Transverse colon (tissue), 4 donors: ENCODE measurements around the gene ARHGEF1. TPM values are rescaled to one million over a fixed set of nuclear protein-coding genes. Genes with fewer than 3 reads are reported as not detected.

Experiments
- DNase-seq: peaks from one replicate; pipeline ENCODE4 v3.0.0-alpha.2; 2019
- H3K27ac ChIP-seq, 4 donors: fragments of 200-600 bp; sonication (generic); 2 replicates each; pipeline ENCODE4 v1.5.1; 2016 to 2018; ENCODE audit warnings: inconsistent platforms in 4 of 4
- H3K27me3 ChIP-seq: fragments of 200-600 bp; sonication (generic); 2 replicates; pipeline ENCODE4 v1.5.1; 2017; ENCODE audit warnings: inconsistent platforms
- H3K36me3 ChIP-seq, 4 donors: fragments of 200-600 bp; sonication (generic); 2 replicates each; pipeline ENCODE4 v1.5.1; 2017 to 2019; ENCODE audit warnings: inconsistent platforms in 4 of 4
- H3K4me1 ChIP-seq, 4 donors: fragments of 200-600 bp; sonication (generic); 2 replicates each; pipeline ENCODE4 v1.5.1; 2017 to 2020; ENCODE audit warnings: inconsistent platforms in 4 of 4
- H3K4me3 ChIP-seq, 4 donors: fragments of 200-600 bp; sonication (generic); 1 replicate in 1 of 4; 2 replicates in 3 of 4; pipeline versions ENCODE4 v1.5.1 to v1.6.1; 2017 to 2019; ENCODE audit warnings: inconsistent platforms in 4 of 4
- H3K9me3 ChIP-seq, 2 donors: fragments of 200-600 bp; sonication (generic); 2 replicates each; pipeline ENCODE4 v1.5.1; 2017 to 2019; ENCODE audit warnings: inconsistent platforms in 2 of 2
- EP300 ChIP-seq: sonication (generic); formaldehyde crosslinking; IDR thresholded peaks from one replicate; pipeline ENCODE4 v1.6.1; 2017; ENCODE audit warnings: antibody characterized with exemption, low read depth
- POLR2A ChIP-seq: fragments of 450-650 bp; IDR thresholded peaks from one replicate; pipeline ENCODE4 v1.6.1; 2016; ENCODE audit warnings: antibody characterized with exemption, mild to moderate bottlenecking, moderate library complexity
- POLR2AphosphoS5 ChIP-seq, 3 donors: sonication (generic); formaldehyde crosslinking; IDR thresholded peaks; one replicate each; pipeline ENCODE4 v1.6.1; 2016; ENCODE audit warnings: antibody characterized with exemption in 3 of 3
- WGBS, 2 donors: methylation state at CpG; one replicate each; pipeline ENCODE4 v1.1.5; 2018; ENCODE audit warnings: low coverage in 1 of 2; 5-methylcytosine and 5-hydroxymethylcytosine counted together
- in situ Hi-C, 4 donors: fragments of 200-750 bp; cut with MboI; loops; one replicate each; pipeline versions ENCODE4 v1.15.0 to v1.15.1; 2017; ENCODE audit warnings: low sequenced_read_pairs in 3 of 4, low pct_ligation_motif_present in 1 of 4, low pct_unique_long_range_greater_than_20kb in 1 of 4
- intact Hi-C: fragments of 100-400 bp; cut with DNase I; formaldehyde crosslinking; loops from one replicate; pipeline ENCODE4 v1.15.1; 2023; ENCODE audit warnings: low total_unique reads
- total RNA-seq, 4 donors: library from RNA; depleted of rRNA; stranded (reverse); fragments of >200 nt; gene quantifications; one replicate each; pipeline ENCODE4 v1.1.0, GENCODE V29; 2016
- TF ChIP-seq, protein P1 (sequence below), 5 experiments: fragments of 200-600 bp in 3 of 5; fragments of 450-650 bp in 2 of 5; sonication (generic) in 3 of 5; IDR thresholded peaks; 1 replicate in 2 of 5; 2 replicates in 3 of 5; pipeline ENCODE4 v1.5.1; 2016 to 2017; ENCODE audit warnings: antibody characterized with exemption in 5 of 5, inconsistent platforms in 3 of 5, mild to moderate bottlenecking in 2 of 5, moderate library complexity in 1 of 5

ARHGEF1 gene
- total RNA-seq, 4 donors from 2014 or later: 64.3 to 215 (median 113) TPM

DNA sequence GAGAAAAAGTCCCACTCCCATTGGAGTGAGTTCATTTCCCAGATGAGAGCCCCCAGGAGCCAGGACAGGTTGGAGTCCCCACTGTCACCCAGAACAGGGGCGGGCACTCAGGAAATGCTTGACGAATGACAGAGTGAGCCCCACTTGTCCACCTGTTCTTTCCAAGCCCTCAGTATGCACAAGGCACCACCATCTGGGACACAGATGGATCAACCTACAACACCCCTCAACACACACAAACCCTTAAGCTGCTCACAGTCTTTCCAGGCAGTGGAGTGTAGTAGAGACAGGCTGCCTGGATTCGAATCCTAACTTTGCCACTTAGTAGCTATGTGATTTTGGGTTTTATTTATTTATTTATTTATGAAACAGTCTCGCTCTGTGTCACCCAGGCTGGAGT, 8.0 kb downstream of the ARHGEF1 start:
- no peak for DNase-seq
- in situ Hi-C loops: no loop called here
- WGBS, 2 donors: 92 to 95% methylated on average over 3 to 4 of the region's 4 CpGs
- H3K27ac ChIP-seq: no peak overlapping the region
- TF ChIP-seq EP300 (no peak), POLR2A (no peak), POLR2AphosphoS5 (IDR thresholded peaks at IDR 0.05) (no peak)
- TF ChIP-seq, protein P1, sequence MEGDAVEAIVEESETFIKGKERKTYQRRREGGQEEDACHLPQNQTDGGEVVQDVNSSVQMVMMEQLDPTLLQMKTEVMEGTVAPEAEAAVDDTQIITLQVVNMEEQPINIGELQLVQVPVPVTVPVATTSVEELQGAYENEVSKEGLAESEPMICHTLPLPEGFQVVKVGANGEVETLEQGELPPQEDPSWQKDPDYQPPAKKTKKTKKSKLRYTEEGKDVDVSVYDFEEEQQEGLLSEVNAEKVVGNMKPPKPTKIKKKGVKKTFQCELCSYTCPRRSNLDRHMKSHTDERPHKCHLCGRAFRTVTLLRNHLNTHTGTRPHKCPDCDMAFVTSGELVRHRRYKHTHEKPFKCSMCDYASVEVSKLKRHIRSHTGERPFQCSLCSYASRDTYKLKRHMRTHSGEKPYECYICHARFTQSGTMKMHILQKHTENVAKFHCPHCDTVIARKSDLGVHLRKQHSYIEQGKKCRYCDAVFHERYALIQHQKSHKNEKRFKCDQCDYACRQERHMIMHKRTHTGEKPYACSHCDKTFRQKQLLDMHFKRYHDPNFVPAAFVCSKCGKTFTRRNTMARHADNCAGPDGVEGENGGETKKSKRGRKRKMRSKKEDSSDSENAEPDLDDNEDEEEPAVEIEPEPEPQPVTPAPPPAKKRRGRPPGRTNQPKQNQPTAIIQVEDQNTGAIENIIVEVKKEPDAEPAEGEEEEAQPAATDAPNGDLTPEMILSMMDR (IDR thresholded peaks at IDR 0.05): no peak
- no peaks in the 10 kb centered on the region for H3K9me3 ChIP-seq
- intact Hi-C loops: no loop called here
- peaks cover 0 to 22% (median 10%) of the 10 kb centered on the region in 4 donors for H3K36me3 ChIP-seq
- H3K4me3 ChIP-seq: no peak overlapping the region
- H3K27me3 ChIP-seq: no peaks in the 10 kb centered on the region
- peaks cover 10 to 25% (median 17%) of the 10 kb centered on the region in 4 donors for H3K4me1 ChIP-seq

DNA sequence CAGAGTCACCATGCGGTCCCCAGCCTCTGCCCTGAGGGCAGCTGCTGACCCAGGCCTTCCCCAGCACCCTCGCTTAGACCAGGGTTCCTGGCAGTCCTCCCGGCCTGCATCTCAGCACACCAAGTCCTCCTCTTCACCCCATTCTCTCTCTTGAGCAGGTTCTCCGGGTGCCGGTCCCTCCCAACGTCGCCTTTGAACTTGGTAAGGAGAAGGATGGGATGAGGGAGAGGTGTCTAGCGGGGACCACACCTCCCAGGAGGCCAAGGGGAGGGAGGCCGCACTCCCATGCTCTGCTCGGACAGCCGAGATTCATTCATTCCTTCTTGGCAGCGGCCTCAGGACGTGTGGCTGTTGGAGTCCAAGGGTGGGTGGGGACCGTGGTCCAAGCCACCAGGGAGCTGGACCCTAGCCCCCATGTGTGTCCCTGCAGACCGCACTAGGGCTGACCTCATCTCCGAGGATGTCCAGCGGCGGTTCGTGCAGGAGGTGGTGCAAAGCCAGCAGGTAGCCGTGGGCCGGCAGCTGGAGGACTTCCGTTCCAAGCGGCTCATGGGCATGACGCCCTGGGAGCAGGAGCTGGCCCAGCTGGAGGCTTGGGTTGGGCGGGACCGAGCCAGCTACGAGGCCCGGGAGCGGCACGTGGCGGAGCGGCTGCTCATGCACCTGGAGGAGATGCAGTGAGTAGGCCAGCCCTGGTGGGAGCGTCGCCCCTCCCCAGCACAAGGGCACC, 9.4 kb downstream of the ARHGEF1 start:
- TF ChIP-seq POLR2AphosphoS5 (IDR thresholded peaks at IDR 0.05) (no peak), EP300 (no peak), POLR2A (no peak)
- TF ChIP-seq, protein P1 (IDR thresholded peaks at IDR 0.05): no peak
- intact Hi-C loops: no loop called here
- Histone ChIP-seq H3K27me3 (no peaks in the 10 kb centered on the region), H3K27ac (no peak overlapping the region), H3K9me3 (no peaks in the 10 kb centered on the region), H3K4me1 (peaks cover 0 to 11% (median 3%) of the 10 kb centered on the region in 4 donors), H3K4me3 (no peak overlapping the region), H3K36me3 (peaks cover 0 to 27% (median 12%) of the 10 kb centered on the region in 4 donors)
- in situ Hi-C loops: no loop called here
- 91% methylated on average over 33 of the region's 34 CpGs; no CpG with 5 or more reads in 1 of the 2 donors for WGBS, 2 donors
- DNase-seq: no peak

DNA sequence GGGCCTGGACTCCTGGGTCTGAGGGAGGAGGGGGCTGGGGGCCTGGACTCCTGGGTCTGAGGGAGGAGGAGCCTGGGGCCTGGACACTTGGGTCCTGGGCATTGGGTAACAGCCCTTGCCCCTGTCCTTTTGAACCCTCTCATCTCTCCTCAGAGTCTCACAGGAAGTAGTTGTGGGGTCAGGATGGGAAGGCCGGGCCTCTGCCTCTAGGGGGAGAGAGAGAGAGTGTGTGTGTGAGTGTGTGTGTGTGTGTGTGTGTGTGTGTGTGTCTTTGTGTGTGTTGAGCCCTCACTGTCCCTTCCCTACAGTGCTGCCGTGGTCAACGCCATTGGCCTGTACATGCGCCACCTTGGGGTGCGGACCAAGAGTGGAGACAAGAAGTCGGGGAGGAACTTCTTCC, 10.9 kb downstream of the ARHGEF1 start:
- no peak overlapping the region for H3K4me3 ChIP-seq
- no peaks in the 10 kb centered on the region for H3K9me3 ChIP-seq
- no peak for DNase-seq
- 29 to 80% methylated on average over 1 to 6 of the region's 6 CpGs for whole genome bisulfite sequencing, 2 donors
- no peaks in the 10 kb centered on the region for H3K27me3 ChIP-seq
- H3K27ac ChIP-seq: no peak overlapping the region
- in situ Hi-C loops (no loop called here), intact Hi-C loops (no loop called here)
- no peak for TF ChIP-seq POLR2A
- TF ChIP-seq, protein P1 (IDR thresholded peaks at IDR 0.05): no peak
- TF ChIP-seq EP300: no peak
- no peak for TF ChIP-seq POLR2AphosphoS5 (IDR thresholded peaks at IDR 0.05)
- peaks cover 0 to 37% (median 14%) of the 10 kb centered on the region in 4 donors for H3K36me3 ChIP-seq
- peaks cover 0 to 4% (median 0%) of the 10 kb centered on the region in 4 donors for H3K4me1 ChIP-seq

DNA sequence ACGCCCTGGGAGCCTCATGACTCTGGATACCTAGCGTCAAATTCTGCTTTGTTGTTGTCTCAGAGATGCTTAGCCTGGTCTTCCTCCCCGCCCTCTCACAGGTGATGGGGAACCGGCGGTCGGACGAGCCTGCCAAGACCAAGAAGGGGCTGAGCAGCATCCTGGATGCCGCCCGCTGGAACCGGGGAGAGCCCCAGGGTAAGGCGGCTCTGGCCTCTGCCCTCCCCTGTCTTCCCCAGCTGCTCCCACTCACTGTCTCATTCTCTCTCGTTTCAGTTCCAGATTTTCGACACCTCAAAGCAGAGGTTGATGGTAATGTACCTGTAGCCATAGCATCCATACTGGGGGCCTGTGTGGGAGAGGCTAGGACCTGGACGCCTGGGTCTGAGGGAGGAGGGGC, 11.4 kb downstream of the ARHGEF1 start:
- WGBS, 2 donors: 85% methylated on average over 14 of the region's 14 CpGs; no CpG with 5 or more reads in 1 of the 2 donors
- Histone ChIP-seq H3K4me1 (peaks cover 0 to 4% (median 0%) of the 10 kb centered on the region in 4 donors), H3K4me3 (no peak overlapping the region), H3K9me3 (no peaks in the 10 kb centered on the region), H3K27ac (no peak overlapping the region), H3K27me3 (no peaks in the 10 kb centered on the region), H3K36me3 (peaks cover 0 to 36% (median 15%) of the 10 kb centered on the region in 4 donors)
- in situ Hi-C loops: no loop called here
- intact Hi-C loops: no loop called here
- DNase-seq: no peak
- TF ChIP-seq EP300: no peak
- TF ChIP-seq POLR2A: no peak
- no peak for TF ChIP-seq POLR2AphosphoS5 (IDR thresholded peaks at IDR 0.05)
- TF ChIP-seq, protein P1 (IDR thresholded peaks at IDR 0.05): no peak
